Measurements from ENCODE around the gene DAP. TPM values are rescaled to one million over a fixed set of nuclear protein-coding genes. Genes with fewer than 3 reads are reported as not detected.

DAP gene
- total RNA-seq, 1 donor from 2014 or later = 117 TPM

DNA sequence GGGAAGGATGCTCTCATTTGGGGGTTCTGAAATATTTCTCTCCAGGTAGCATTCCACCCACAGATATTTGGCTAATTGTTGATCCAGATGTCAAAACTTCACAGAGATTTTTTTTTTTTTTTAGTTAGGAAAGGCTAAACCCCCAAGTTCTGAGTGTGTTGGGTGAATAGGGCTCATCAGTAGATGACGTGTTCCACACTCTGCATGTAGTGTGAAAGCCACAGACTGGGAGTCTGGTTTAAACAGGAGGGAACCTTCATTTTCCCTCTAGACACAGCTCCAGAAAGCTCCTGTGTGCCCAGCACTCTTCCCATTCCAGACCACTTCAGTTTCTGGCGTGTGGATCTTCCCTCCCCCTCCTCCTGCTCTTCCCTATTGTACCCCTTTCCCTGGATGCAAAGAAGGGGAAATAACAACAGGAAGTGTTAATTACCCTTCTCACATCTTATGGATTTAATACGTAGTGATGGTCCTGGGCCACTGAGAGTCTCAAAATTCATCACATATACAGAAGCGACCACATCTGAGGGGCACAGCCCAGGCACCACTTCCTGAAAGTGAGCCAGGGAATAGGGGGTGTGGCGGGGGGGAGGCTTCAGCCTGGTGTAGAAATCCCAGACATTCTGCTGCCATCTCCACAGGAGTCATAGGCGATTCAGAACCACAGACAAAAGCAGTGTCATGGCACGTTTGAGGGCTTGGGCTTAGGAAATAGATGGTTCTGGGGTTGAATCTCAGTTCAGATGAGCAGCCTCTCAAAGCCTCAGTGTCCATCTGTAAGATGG, 65.1 kb downstream of the DAP start:
- no peak overlapping the region for H3K27ac ChIP-seq
- peaks cover 0 to 3% of the 10 kb centered on the region in 2 donors for H3K36me3 ChIP-seq
- H3K4me1 ChIP-seq = no peaks in the 10 kb centered on the region
- H3K9me3 ChIP-seq = no peaks in the 10 kb centered on the region
- intact Hi-C loops (cut with DNase I) = no loop called here
- H3K27me3 ChIP-seq = no peaks in the 10 kb centered on the region
- TF ChIP-seq, protein P1, sequence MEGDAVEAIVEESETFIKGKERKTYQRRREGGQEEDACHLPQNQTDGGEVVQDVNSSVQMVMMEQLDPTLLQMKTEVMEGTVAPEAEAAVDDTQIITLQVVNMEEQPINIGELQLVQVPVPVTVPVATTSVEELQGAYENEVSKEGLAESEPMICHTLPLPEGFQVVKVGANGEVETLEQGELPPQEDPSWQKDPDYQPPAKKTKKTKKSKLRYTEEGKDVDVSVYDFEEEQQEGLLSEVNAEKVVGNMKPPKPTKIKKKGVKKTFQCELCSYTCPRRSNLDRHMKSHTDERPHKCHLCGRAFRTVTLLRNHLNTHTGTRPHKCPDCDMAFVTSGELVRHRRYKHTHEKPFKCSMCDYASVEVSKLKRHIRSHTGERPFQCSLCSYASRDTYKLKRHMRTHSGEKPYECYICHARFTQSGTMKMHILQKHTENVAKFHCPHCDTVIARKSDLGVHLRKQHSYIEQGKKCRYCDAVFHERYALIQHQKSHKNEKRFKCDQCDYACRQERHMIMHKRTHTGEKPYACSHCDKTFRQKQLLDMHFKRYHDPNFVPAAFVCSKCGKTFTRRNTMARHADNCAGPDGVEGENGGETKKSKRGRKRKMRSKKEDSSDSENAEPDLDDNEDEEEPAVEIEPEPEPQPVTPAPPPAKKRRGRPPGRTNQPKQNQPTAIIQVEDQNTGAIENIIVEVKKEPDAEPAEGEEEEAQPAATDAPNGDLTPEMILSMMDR (IDR thresholded peaks at IDR 0.05) = no peak
- no peak for DNase-seq (ENCODE audit: low spot score in 2 of 2)
- no peak overlapping the region for H3K4me3 ChIP-seq

- Histone ChIP-seq H3K4me1 (no peaks in the 10 kb centered on the region), H3K27me3 (no peaks in the 10 kb centered on the region), H3K4me3 (no peak overlapping the region), H3K9me3 (no peaks in the 10 kb centered on the region), H3K36me3 (peaks cover 0 to 3% of the 10 kb centered on the region in 2 donors), H3K27ac (no peak overlapping the region)
- intact Hi-C loops (cut with DNase I) = no loop called here
- peak in 1 of 2 donors; percentile 76 for DNase-seq (ENCODE audit: low spot score in 2 of 2)
- TF ChIP-seq, protein P1 (IDR thresholded peaks at IDR 0.05) = peak; percentile 63 to 93 (median 80)
Measured at GRCh38 chr5:10695055-10695649, 65.9 kb downstream of the DAP start.

GRCh38 chr5:10691826-10692785, 68.9 kb downstream of the DAP start:
- H3K4me1 ChIP-seq = no peaks in the 10 kb centered on the region
- peaks cover 0 to 5% of the 10 kb centered on the region in 2 donors for H3K36me3 ChIP-seq
- intact Hi-C loops (cut with DNase I) = no loop called here
- H3K4me3 ChIP-seq = no peak overlapping the region
- H3K27me3 ChIP-seq = no peaks in the 10 kb centered on the region
- no peak for DNase-seq (ENCODE audit: low spot score in 2 of 2)
- H3K9me3 ChIP-seq = no peaks in the 10 kb centered on the region
- TF ChIP-seq, protein P1 (IDR thresholded peaks at IDR 0.05) = no peak
- H3K27ac ChIP-seq = no peak overlapping the region

GRCh38 chr5:10690460-10691440, 70.3 kb downstream of the DAP start:
- Histone ChIP-seq H3K36me3 (peaks cover 0 to 5% of the 10 kb centered on the region in 2 donors), H3K27me3 (no peaks in the 10 kb centered on the region), H3K9me3 (no peaks in the 10 kb centered on the region), H3K4me1 (no peaks in the 10 kb centered on the region), H3K27ac (no peak overlapping the region), H3K4me3 (no peak overlapping the region)
- no peak for DNase-seq (ENCODE audit: low spot score in 2 of 2)
- TF ChIP-seq, protein P1 (IDR thresholded peaks at IDR 0.05) = no peak
- intact Hi-C loops (cut with DNase I) = no loop called here

Data from ascending aorta (tissue), 2 donors.